HEK293T (cell line): ENCODE results near the gene TIGAR.

Experiments
- CTCF ChIA-PET: fragments of 350-600 bp; formaldehyde crosslinking; extraction: SDS; loops from one replicate; lab custom pipeline; 2021; ENCODE audit warnings: antibody characterized with exemption, inconsistent platforms; lab: Yijun Ruan, JAX
- POLR2A ChIA-PET: fragments of 350-600 bp; formaldehyde crosslinking; extraction: SDS; loops from one replicate; lab custom pipeline; 2020; ENCODE audit warnings: antibody characterized with exemption, inconsistent platforms; lab: Yijun Ruan, JAX
- DNase-seq: peaks from one replicate; pipeline ENCODE4 v3.0.0; 2012; ENCODE audit warnings: mixed read lengths; ENCODE audit errors: extremely low spot score
- ARNT ChIP-seq: fragments of 450-650 bp; IDR thresholded peaks from 2 replicates; pipeline ENCODE4 v1.6.1; 2017; ENCODE audit warnings: mild to moderate bottlenecking
- BHLHE40 ChIP-seq: fragments of 450-650 bp; IDR thresholded peaks from 2 replicates; pipeline ENCODE4 v1.6.1; 2016; ENCODE audit warnings: mild to moderate bottlenecking, moderate library complexity, borderline replicate concordance
- CTBP1 ChIP-seq: fragments of 450-650 bp; IDR thresholded peaks from 2 replicates; pipeline ENCODE4 v1.6.1; 2016; ENCODE audit warnings: borderline replicate concordance
- ELF4 ChIP-seq: fragments of 450-650 bp; IDR thresholded peaks from 2 replicates; pipeline ENCODE4 v1.6.1; 2017; ENCODE audit warnings: antibody characterized with exemption
- FOXA1 ChIP-seq: fragments of 450-650 bp; IDR thresholded peaks from 2 replicates; pipeline ENCODE4 v1.6.1; 2016; ENCODE audit warnings: mild to moderate bottlenecking
- FOXK2 ChIP-seq: fragments of 450-650 bp; IDR thresholded peaks from 2 replicates; pipeline ENCODE4 v1.6.1; 2016; ENCODE audit warnings: mild to moderate bottlenecking
- FOXM1 ChIP-seq: fragments of 450-650 bp; IDR thresholded peaks from 2 replicates; pipeline ENCODE4 v1.6.1; 2017; ENCODE audit warnings: mild to moderate bottlenecking, borderline replicate concordance
- HDGF ChIP-seq: fragments of 450-650 bp; IDR thresholded peaks from 2 replicates; pipeline ENCODE4 v1.6.1; 2017; ENCODE audit warnings: antibody characterized with exemption, borderline replicate concordance
- L3MBTL2 ChIP-seq: fragments of 450-650 bp; conservative IDR thresholded peaks from 2 replicates; pipeline ENCODE4 v1.6.1; 2016; ENCODE audit warnings: mild to moderate bottlenecking
- LEF1 ChIP-seq: fragments of 450-650 bp; IDR thresholded peaks from 2 replicates; pipeline ENCODE4 v1.6.1; 2017; ENCODE audit warnings: mild to moderate bottlenecking, borderline replicate concordance
- NFRKB ChIP-seq: fragments of 450-650 bp; IDR thresholded peaks from 2 replicates; pipeline ENCODE4 v1.6.1; 2016; ENCODE audit warnings: mild to moderate bottlenecking, moderate library complexity
- SP1 ChIP-seq: fragments of 450-650 bp; IDR thresholded peaks from 2 replicates; pipeline ENCODE4 v1.6.1; 2017
- SUZ12 ChIP-seq: fragments of 450-650 bp; IDR thresholded peaks from 2 replicates; pipeline ENCODE4 v1.6.1; 2016; ENCODE audit warnings: mild to moderate bottlenecking
- TARDBP ChIP-seq: fragments of 450-650 bp; IDR thresholded peaks from 2 replicates; pipeline ENCODE4 v1.6.1; 2016
- ZNF384 ChIP-seq: fragments of 450-650 bp; IDR thresholded peaks from 2 replicates; pipeline ENCODE4 v1.6.1; 2016
- TF ChIP-seq, protein P1 (sequence below): fragments of 450-650 bp; IDR thresholded peaks from 2 replicates; pipeline ENCODE4 v1.6.1; 2016

Gene TIGAR

GRCh38 chr12:4274396-4275015 lies 46.5 kb upstream of the TIGAR start:
- TF ChIP-seq FOXA1 (no peak), BHLHE40 (no peak), CTBP1 (no peak), L3MBTL2 (0 out of 2 replicates have a peak, but pooled peaks have one; percentile 14), LEF1 (no peak), FOXM1 (no peak)
- DNase-seq: no peak
- ChIA-PET CTCF (no interaction called here), POLR2A (interaction anchor here (0.7 to 1.7 kb wide), 3 partner anchors 28 to 391 kb away, joined by 4 to 6 read pairs (median 5); no protein-coding TSS in a partner anchor)

GRCh38 chr12:4275016-4275869 lies 45.8 kb upstream of the TIGAR start:
- no peak for TF ChIP-seq NFRKB
- TF ChIP-seq FOXA1: no peak
- no peak for TF ChIP-seq ZNF384
- no peak for TF ChIP-seq SP1
- TF ChIP-seq LEF1: no peak
- TF ChIP-seq FOXK2: no peak
- TF ChIP-seq ARNT: no peak
- TF ChIP-seq ELF4: no peak
- no peak for TF ChIP-seq CTBP1
- no peak for TF ChIP-seq FOXM1
- no peak for TF ChIP-seq L3MBTL2
- no peak for TF ChIP-seq HDGF
- no peak for TF ChIP-seq TARDBP
- TF ChIP-seq SUZ12: no peak
- no peak for TF ChIP-seq BHLHE40
- TF ChIP-seq, protein P1, sequence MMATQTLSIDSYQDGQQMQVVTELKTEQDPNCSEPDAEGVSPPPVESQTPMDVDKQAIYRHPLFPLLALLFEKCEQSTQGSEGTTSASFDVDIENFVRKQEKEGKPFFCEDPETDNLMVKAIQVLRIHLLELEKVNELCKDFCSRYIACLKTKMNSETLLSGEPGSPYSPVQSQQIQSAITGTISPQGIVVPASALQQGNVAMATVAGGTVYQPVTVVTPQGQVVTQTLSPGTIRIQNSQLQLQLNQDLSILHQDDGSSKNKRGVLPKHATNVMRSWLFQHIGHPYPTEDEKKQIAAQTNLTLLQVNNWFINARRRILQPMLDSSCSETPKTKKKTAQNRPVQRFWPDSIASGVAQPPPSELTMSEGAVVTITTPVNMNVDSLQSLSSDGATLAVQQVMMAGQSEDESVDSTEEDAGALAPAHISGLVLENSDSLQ: no peak
- no peak for DNase-seq
- ChIA-PET CTCF (interaction anchor here (1.1 to 2.6 kb wide), 2 partner anchors 168 to 237 kb away, joined by 3 to 24 read pairs; no protein-coding TSS in a partner anchor), POLR2A (interaction anchor here (0.6 to 2.4 kb wide), 4 partner anchors 29 to 392 kb away, joined by 3 to 11 read pairs (median 4); no protein-coding TSS in a partner anchor)

DNA sequence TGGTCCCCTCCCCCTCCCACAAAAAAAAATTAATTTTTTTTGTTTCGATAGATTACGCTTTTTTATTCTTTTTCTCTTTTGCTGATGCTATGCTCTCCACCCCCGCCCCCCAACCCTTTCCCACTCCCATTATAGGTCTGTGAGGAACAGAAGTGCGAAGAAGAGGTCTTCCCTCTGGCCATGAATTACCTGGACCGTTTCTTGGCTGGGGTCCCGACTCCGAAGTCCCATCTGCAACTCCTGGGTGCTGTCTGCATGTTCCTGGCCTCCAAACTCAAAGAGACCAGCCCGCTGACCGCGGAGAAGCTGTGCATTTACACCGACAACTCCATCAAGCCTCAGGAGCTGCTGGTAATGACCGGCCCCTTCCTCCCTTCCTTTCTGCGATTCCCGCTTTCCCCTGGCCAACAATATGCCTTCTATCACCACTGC lies 45.1 kb upstream of the TIGAR start:
- TF ChIP-seq BHLHE40: no peak
- TF ChIP-seq HDGF: no peak
- TF ChIP-seq L3MBTL2: no peak
- TF ChIP-seq SP1: no peak
- TF ChIP-seq CTBP1: no peak
- TF ChIP-seq ZNF384: no peak
- no peak for TF ChIP-seq SUZ12
- no peak for TF ChIP-seq NFRKB
- TF ChIP-seq LEF1: no peak
- TF ChIP-seq, protein P1: no peak
- TF ChIP-seq TARDBP: no peak
- TF ChIP-seq ELF4: no peak
- TF ChIP-seq ARNT: no peak
- TF ChIP-seq FOXK2: no peak
- TF ChIP-seq FOXA1: no peak

DNA sequence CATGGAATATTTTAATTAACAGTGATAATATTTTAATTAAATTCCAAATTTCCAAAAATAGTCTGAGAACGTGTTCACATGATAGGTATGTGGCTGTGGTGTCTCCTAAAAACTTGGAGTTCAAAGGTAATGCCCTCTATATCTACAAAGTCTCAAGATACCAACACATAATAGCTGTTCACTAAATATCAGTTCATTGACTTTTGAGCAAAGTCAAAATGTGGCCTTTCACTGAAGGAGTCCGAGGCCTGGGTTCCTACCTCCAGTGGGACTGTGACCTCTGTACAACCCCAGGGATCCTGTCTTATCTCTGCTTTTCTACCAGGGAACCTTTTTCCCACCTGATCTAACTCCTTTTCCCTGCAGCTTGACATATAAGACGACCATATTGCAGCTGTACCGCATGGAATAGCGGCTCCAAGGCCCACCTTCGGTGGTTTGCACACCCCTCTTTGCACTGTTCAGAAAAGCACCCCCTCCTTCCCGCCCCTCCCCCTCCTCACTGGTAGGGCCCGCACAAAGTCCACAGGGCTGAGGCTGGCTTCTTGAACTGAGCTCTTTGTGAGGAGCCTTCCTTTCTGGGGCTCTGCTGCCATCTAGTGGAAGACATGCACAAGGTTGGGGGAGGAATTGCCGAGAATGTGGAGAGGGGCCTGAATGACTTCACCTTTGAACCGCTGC lies 44.3 kb upstream of the TIGAR start:
- peak; percentile 79 for DNase-seq
- TF ChIP-seq LEF1 (no peak), FOXK2 (no peak), ZNF384 (no peak), SP1 (no peak), L3MBTL2 (no peak), ARNT (no peak), FOXA1 (no peak), HDGF (no peak), BHLHE40 (no peak), ELF4 (no peak), SUZ12 (no peak), CTBP1 (no peak), NFRKB (no peak), FOXM1 (no peak), TARDBP (no peak)
- TF ChIP-seq, protein P1: no peak
- ChIA-PET POLR2A (interaction anchor here (0.7 to 2.4 kb wide), 12 partner anchors 11 to 403 kb away, joined by 3 to 11 read pairs (median 4); partner anchors contain the start of gene PARP11), CTCF (interaction anchor here (0.6 to 2.6 kb wide), 26 partner anchors 9 to 976 kb away, joined by 3 to 24 read pairs (median 4); no protein-coding TSS in a partner anchor)

More for the DNA sequence above, 45.1 kb upstream of the TIGAR start:
- POLR2A ChIA-PET: interaction anchor here (0.6 to 2.4 kb wide), 5 partner anchors 24 to 392 kb away, joined by 3 to 11 read pairs (median 4); no protein-coding TSS in a partner anchor
- CTCF ChIA-PET: interaction anchor here (1.1 to 2.6 kb wide), 6 partner anchors 168 to 282 kb away, joined by 3 to 24 read pairs (median 9); no protein-coding TSS in a partner anchor
- no peak for DNase-seq
